HEK293T (cell line): ENCODE measurements around the gene SMIM12.

Source experiments
- CTCF ChIA-PET: fragments of 350-600 bp; formaldehyde crosslinking; extraction: SDS; loops from one replicate; lab custom pipeline; 2021; ENCODE audit warnings: antibody characterized with exemption, inconsistent platforms; lab: Yijun Ruan, JAX
- POLR2A ChIA-PET: fragments of 350-600 bp; formaldehyde crosslinking; extraction: SDS; loops from one replicate; lab custom pipeline; 2020; ENCODE audit warnings: antibody characterized with exemption, inconsistent platforms; lab: Yijun Ruan, JAX
- DNase-seq: peaks from one replicate; pipeline ENCODE4 v3.0.0; 2012; ENCODE audit warnings: mixed read lengths; ENCODE audit errors: extremely low spot score
- ARNT ChIP-seq: fragments of 450-650 bp; IDR thresholded peaks from 2 replicates; pipeline ENCODE4 v1.6.1; 2017; ENCODE audit warnings: mild to moderate bottlenecking
- BHLHE40 ChIP-seq: fragments of 450-650 bp; IDR thresholded peaks from 2 replicates; pipeline ENCODE4 v1.6.1; 2016; ENCODE audit warnings: mild to moderate bottlenecking, moderate library complexity, borderline replicate concordance
- CTBP1 ChIP-seq: fragments of 450-650 bp; IDR thresholded peaks from 2 replicates; pipeline ENCODE4 v1.6.1; 2016; ENCODE audit warnings: borderline replicate concordance
- ELF4 ChIP-seq: fragments of 450-650 bp; IDR thresholded peaks from 2 replicates; pipeline ENCODE4 v1.6.1; 2017; ENCODE audit warnings: antibody characterized with exemption
- FOXA1 ChIP-seq: fragments of 450-650 bp; IDR thresholded peaks from 2 replicates; pipeline ENCODE4 v1.6.1; 2016; ENCODE audit warnings: mild to moderate bottlenecking
- FOXK2 ChIP-seq: fragments of 450-650 bp; IDR thresholded peaks from 2 replicates; pipeline ENCODE4 v1.6.1; 2016; ENCODE audit warnings: mild to moderate bottlenecking
- FOXM1 ChIP-seq: fragments of 450-650 bp; IDR thresholded peaks from 2 replicates; pipeline ENCODE4 v1.6.1; 2017; ENCODE audit warnings: mild to moderate bottlenecking, borderline replicate concordance
- HDGF ChIP-seq: fragments of 450-650 bp; IDR thresholded peaks from 2 replicates; pipeline ENCODE4 v1.6.1; 2017; ENCODE audit warnings: antibody characterized with exemption, borderline replicate concordance
- L3MBTL2 ChIP-seq: fragments of 450-650 bp; conservative IDR thresholded peaks from 2 replicates; pipeline ENCODE4 v1.6.1; 2016; ENCODE audit warnings: mild to moderate bottlenecking
- LEF1 ChIP-seq: fragments of 450-650 bp; IDR thresholded peaks from 2 replicates; pipeline ENCODE4 v1.6.1; 2017; ENCODE audit warnings: mild to moderate bottlenecking, borderline replicate concordance
- NFRKB ChIP-seq: fragments of 450-650 bp; IDR thresholded peaks from 2 replicates; pipeline ENCODE4 v1.6.1; 2016; ENCODE audit warnings: mild to moderate bottlenecking, moderate library complexity
- PKNOX1 ChIP-seq: fragments of 450-650 bp; IDR thresholded peaks from 2 replicates; pipeline ENCODE4 v1.6.1; 2016
- SP1 ChIP-seq: fragments of 450-650 bp; IDR thresholded peaks from 2 replicates; pipeline ENCODE4 v1.6.1; 2017
- SUZ12 ChIP-seq: fragments of 450-650 bp; IDR thresholded peaks from 2 replicates; pipeline ENCODE4 v1.6.1; 2016; ENCODE audit warnings: mild to moderate bottlenecking
- TARDBP ChIP-seq: fragments of 450-650 bp; IDR thresholded peaks from 2 replicates; pipeline ENCODE4 v1.6.1; 2016
- ZNF384 ChIP-seq: fragments of 450-650 bp; IDR thresholded peaks from 2 replicates; pipeline ENCODE4 v1.6.1; 2016

The SMIM12 gene

GRCh38 chr1:34898330-34898761 is 38.8 kb upstream of the SMIM12 start:
- POLR2A ChIA-PET, result no interaction called here
- CTCF ChIA-PET, result no interaction called here
- TF ChIP-seq TARDBP (no peak), CTBP1 (no peak), L3MBTL2 (no peak), HDGF (no peak)
- no peak for DNase-seq

- ChIA-PET CTCF (no interaction called here), POLR2A (no interaction called here)
Observed at GRCh38 chr1:34896612-34897011, 37.1 kb upstream of the SMIM12 start.

GRCh38 chr1:34889705-34890104 is 30.2 kb upstream of the SMIM12 start:
- CTCF ChIA-PET, result no interaction called here
- TF ChIP-seq ARNT (no peak), NFRKB (no peak), TARDBP (no peak), FOXK2 (no peak), HDGF (no peak), CTBP1 (no peak), ELF4 (no peak), FOXA1 (no peak), BHLHE40 (no peak), SP1 (no peak), L3MBTL2 (no peak), ZNF384 (no peak), LEF1 (no peak), PKNOX1 (no peak), SUZ12 (no peak), FOXM1 (no peak)
- POLR2A ChIA-PET, result no interaction called here
- DNase-seq, result no peak

More at GRCh38 chr1:34896612-34897011, 37.1 kb upstream of the SMIM12 start:
- no peak for TF ChIP-seq ARNT
- TF ChIP-seq TARDBP, result no peak
- TF ChIP-seq ZNF384, result no peak
- TF ChIP-seq SP1, result no peak
- TF ChIP-seq NFRKB, result no peak
- no peak for TF ChIP-seq FOXK2
- no peak for TF ChIP-seq HDGF
- no peak for TF ChIP-seq FOXA1
- no peak for TF ChIP-seq CTBP1
- TF ChIP-seq ELF4, result no peak
- no peak for TF ChIP-seq PKNOX1
- TF ChIP-seq BHLHE40, result no peak
- TF ChIP-seq SUZ12, result no peak
- no peak for TF ChIP-seq FOXM1
- TF ChIP-seq L3MBTL2, result no peak
- no peak for TF ChIP-seq LEF1
- no peak for DNase-seq

GRCh38 chr1:34887593-34887992 is 28.0 kb upstream of the SMIM12 start:
- DNase-seq, result no peak
- POLR2A ChIA-PET, result no interaction called here
- CTCF ChIA-PET, result no interaction called here
- no peak for TF ChIP-seq FOXK2
- no peak for TF ChIP-seq L3MBTL2
- TF ChIP-seq FOXA1, result no peak

- POLR2A ChIA-PET, result no interaction called here
- no peak for TF ChIP-seq CTBP1
- no peak for TF ChIP-seq HDGF
- TF ChIP-seq SP1, result no peak
- no peak for TF ChIP-seq TARDBP
- TF ChIP-seq FOXK2, result no peak
- no peak for TF ChIP-seq PKNOX1
- TF ChIP-seq ZNF384, result no peak
- TF ChIP-seq FOXM1, result no peak
- TF ChIP-seq ELF4, result no peak
- TF ChIP-seq NFRKB, result no peak
- TF ChIP-seq ARNT, result no peak
- TF ChIP-seq BHLHE40, result no peak
- TF ChIP-seq L3MBTL2, result no peak
- TF ChIP-seq LEF1, result no peak
- TF ChIP-seq SUZ12, result no peak
- TF ChIP-seq FOXA1, result no peak
- no peak for DNase-seq
- CTCF ChIA-PET, result no interaction called here
Observed at GRCh38 chr1:34885405-34886247, 26.1 kb upstream of the SMIM12 start.

- POLR2A ChIA-PET, result no interaction called here
- TF ChIP-seq BHLHE40, result no peak
- no peak for TF ChIP-seq CTBP1
- no peak for TF ChIP-seq SP1
- TF ChIP-seq FOXM1, result no peak
- no peak for TF ChIP-seq HDGF
- TF ChIP-seq NFRKB, result no peak
- TF ChIP-seq TARDBP, result no peak
- no peak for TF ChIP-seq L3MBTL2
- no peak for TF ChIP-seq ELF4
- no peak for TF ChIP-seq LEF1
- TF ChIP-seq FOXA1, result no peak
- no peak for TF ChIP-seq SUZ12
- TF ChIP-seq PKNOX1, result no peak
- no peak for TF ChIP-seq ZNF384
- no peak for TF ChIP-seq ARNT
- no peak for TF ChIP-seq FOXK2
- CTCF ChIA-PET, result no interaction called here
- DNase-seq, result no peak
Observed at GRCh38 chr1:34884961-34885360, 25.4 kb upstream of the SMIM12 start.
